HG03575 (cell line): ENCODE results near the gene NGLY1.

Source experiments
- ATAC-seq: cut with Tn5 transposase; IDR thresholded peaks from one replicate; pipeline ENCODE4 v1.9.1; 2021; ENCODE audit not compliant: unreplicated experiment, insufficient number of reproducible peaks, low FRiP score; ENCODE audit errors: extremely low read depth

The NGLY1 gene

GRCh38 chr3:25723802-25724201, 59.4 kb downstream of the NGLY1 start:
- ATAC-seq, result peak; percentile 62

GRCh38 chr3:25719321-25719720, 63.9 kb downstream of the NGLY1 start:
- ATAC-seq, result no peak

GRCh38 chr3:25713341-25713985, 69.8 kb downstream of the NGLY1 start:
- no peak for ATAC-seq

- no peak for ATAC-seq
Observed at GRCh38 chr3:25711090-25711489, 72.2 kb downstream of the NGLY1 start.

GRCh38 chr3:25708036-25708435, 75.2 kb downstream of the NGLY1 start:
- no peak for ATAC-seq

- ATAC-seq, result no peak
Observed at GRCh38 chr3:25707268-25707926, 75.8 kb downstream of the NGLY1 start.

- no peak for ATAC-seq
Observed at GRCh38 chr3:25706213-25706612, 77.0 kb downstream of the NGLY1 start.

GRCh38 chr3:25697553-25697952, 85.7 kb downstream of the NGLY1 start:
- ATAC-seq, result no peak

- no peak for ATAC-seq
Observed at GRCh38 chr3:25695731-25696420, 87.4 kb downstream of the NGLY1 start.

GRCh38 chr3:25693238-25693637, 90.0 kb downstream of the NGLY1 start:
- no peak for ATAC-seq

GRCh38 chr3:25692341-25692740, 90.9 kb downstream of the NGLY1 start:
- ATAC-seq, result no peak

- ATAC-seq, result no peak
Observed at GRCh38 chr3:25690768-25691533, 92.3 kb downstream of the NGLY1 start.

- ATAC-seq, result no peak
Observed at GRCh38 chr3:25689226-25689625, 94.0 kb downstream of the NGLY1 start.

GRCh38 chr3:25687742-25688141, 95.5 kb downstream of the NGLY1 start:
- ATAC-seq, result no peak

GRCh38 chr3:25686766-25687165, 96.5 kb downstream of the NGLY1 start:
- ATAC-seq, result no peak

GRCh38 chr3:25683882-25684281, 99.4 kb downstream of the NGLY1 start:
- no peak for ATAC-seq

- no peak for ATAC-seq
Observed at GRCh38 chr3:25683410-25683809, 99.8 kb downstream of the NGLY1 start.

- no peak for ATAC-seq
Observed at GRCh38 chr3:25679642-25680302, 103.5 kb downstream of the NGLY1 start.

GRCh38 chr3:25679166-25679565, 104.1 kb downstream of the NGLY1 start:
- ATAC-seq, result no peak
